PC-9 (cell line): ENCODE measurements around the gene SYNJ2. TPM values are rescaled to one million over a fixed set of nuclear protein-coding genes. Genes with fewer than 3 reads are reported as not detected.

Experiments
- BruUV-seq: library from RNA; stranded (reverse); fragments of 400-500 nt; replicated peaks from 2 replicates; lab custom pipeline; 2021; lab: Mats Ljungman, UMichigan
- CTCF ChIA-PET: fragments of 300-600 bp; sonication (Branson Sonifier 250); formaldehyde crosslinking; loops from one replicate; lab custom pipeline; 2022; ENCODE audit warnings: antibody characterized with exemption; lab: Charles Lee
- POLR2A ChIA-PET: fragments of 300-600 bp; sonication (Branson Sonifier 250); formaldehyde crosslinking; loops from one replicate; lab custom pipeline; 2022; ENCODE audit warnings: antibody characterized with exemption; ENCODE audit not compliant: unreplicated experiment; lab: Charles Lee
- DNase-seq, 2 experiments: peaks; one replicate each; pipeline versions ENCODE4 v3.0.0 to v3.0.0-alpha.2; 2015 to 2022; ENCODE audit warnings: mixed read lengths in 1 of 2
- H2AFZ ChIP-seq: fragments of 200-600 bp; sonication (generic); 2 replicates; pipeline ENCODE4 v1.8.1; 2017; ENCODE audit warnings: antibody characterized with exemption
- H3F3A ChIP-seq: fragments of 200-600 bp; sonication (generic); 2 replicates; pipeline ENCODE4 v1.8.1; 2017; ENCODE audit warnings: antibody characterized with exemption, mild to moderate bottlenecking, low read depth; ENCODE audit not compliant: insufficient read depth
- H3K27ac ChIP-seq: fragments of 200-600 bp; sonication (generic); 2 replicates; pipeline ENCODE4 v1.6.1; 2016; ENCODE audit warnings: mixed run types
- H3K27me3 ChIP-seq: fragments of 200-600 bp; sonication (generic); 2 replicates; pipeline ENCODE4 v1.6.1; 2016; ENCODE audit warnings: low read depth, mixed run types; ENCODE audit not compliant: insufficient read depth
- H3K36me3 ChIP-seq: fragments of 200-600 bp; sonication (generic); 2 replicates; pipeline ENCODE4 v1.6.1; 2016; ENCODE audit warnings: low read depth, mixed run types
- H3K4me1 ChIP-seq: fragments of 200-600 bp; sonication (generic); replicated peaks from 2 replicates; pipeline ENCODE4 v1.6.1; 2016; ENCODE audit warnings: mixed run types; ENCODE audit not compliant: insufficient read depth
- H3K4me2 ChIP-seq: fragments of 200-600 bp; sonication (generic); 2 replicates; pipeline ENCODE4 v1.6.1; 2017; ENCODE audit warnings: mixed run types
- H3K4me3 ChIP-seq: fragments of 200-600 bp; sonication (generic); 2 replicates; pipeline ENCODE4 v1.6.1; 2016; ENCODE audit warnings: mixed run types
- H3K79me2 ChIP-seq: fragments of 200-600 bp; sonication (generic); 2 replicates; pipeline ENCODE4 v1.6.1; 2017; ENCODE audit warnings: low read depth, mixed run types
- H3K9me2 ChIP-seq: fragments of 200-600 bp; sonication (generic); 2 replicates; pipeline ENCODE4 v1.8.1; 2017; ENCODE audit warnings: mild to moderate bottlenecking; ENCODE audit not compliant: insufficient read depth
- H3K9me3 ChIP-seq: fragments of 200-600 bp; sonication (generic); 2 replicates; pipeline ENCODE4 v1.8.1; 2016; ENCODE audit warnings: low read depth; ENCODE audit not compliant: insufficient read depth
- H4K20me1 ChIP-seq: fragments of 200-600 bp; sonication (generic); 2 replicates; pipeline ENCODE4 v1.8.1; 2017; ENCODE audit not compliant: insufficient read depth
- EZH2 ChIP-seq: fragments of 200-600 bp; sonication (generic); IDR thresholded peaks from 2 replicates; pipeline ENCODE4 v1.8.0; 2017; ENCODE audit warnings: antibody characterized with exemption, low read depth
- intact Hi-C: fragments of 100-400 bp; cut with micrococcal nuclease; formaldehyde crosslinking; loops from one replicate; pipeline ENCODE4 v1.10.0; 2022; ENCODE audit not compliant: unreplicated experiment
- total RNA-seq: library from RNA; stranded (reverse); gene quantifications from 2 replicates; pipeline ENCODE4 v1.2.3, GENCODE V29; 2021
- TF ChIP-seq, protein P1 (sequence below): fragments of 200-600 bp; sonication (generic); conservative IDR thresholded peaks from 2 replicates; pipeline ENCODE4 v1.6.1; 2017; ENCODE audit warnings: mixed run types, antibody characterized with exemption, mild to moderate bottlenecking, moderate library complexity

The SYNJ2 gene
- total RNA-seq, 1 experiment from 2014 or later, result 30.3 TPM

DNA sequence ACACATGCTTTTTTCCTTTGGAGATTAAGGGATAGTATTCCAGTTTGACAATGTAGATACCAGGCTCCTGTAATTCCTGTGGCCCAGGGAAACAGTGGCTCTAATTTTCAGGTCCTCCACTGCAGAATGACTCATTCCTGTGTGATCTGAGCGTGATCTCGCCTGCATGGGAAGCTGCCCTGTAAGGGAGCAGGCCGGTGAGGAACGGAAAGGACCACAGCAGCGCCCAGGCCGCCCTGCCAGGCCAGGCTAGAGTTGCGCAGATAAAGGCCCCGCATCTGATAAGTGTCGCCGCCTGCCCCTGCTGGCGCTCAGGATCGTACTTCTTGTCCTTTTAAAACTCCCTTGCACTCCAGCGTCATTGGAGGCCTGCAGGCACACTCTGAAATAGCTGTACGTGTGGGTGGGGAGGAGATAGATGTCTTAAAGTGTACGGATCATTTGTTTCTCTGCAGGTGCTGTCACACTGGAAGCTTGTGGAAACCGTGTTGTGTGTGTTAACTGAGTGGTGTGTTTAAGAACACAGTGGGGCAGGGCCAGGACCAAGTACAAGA lies 60.7 kb downstream of the SYNJ2 start:
- TF ChIP-seq, protein P1, sequence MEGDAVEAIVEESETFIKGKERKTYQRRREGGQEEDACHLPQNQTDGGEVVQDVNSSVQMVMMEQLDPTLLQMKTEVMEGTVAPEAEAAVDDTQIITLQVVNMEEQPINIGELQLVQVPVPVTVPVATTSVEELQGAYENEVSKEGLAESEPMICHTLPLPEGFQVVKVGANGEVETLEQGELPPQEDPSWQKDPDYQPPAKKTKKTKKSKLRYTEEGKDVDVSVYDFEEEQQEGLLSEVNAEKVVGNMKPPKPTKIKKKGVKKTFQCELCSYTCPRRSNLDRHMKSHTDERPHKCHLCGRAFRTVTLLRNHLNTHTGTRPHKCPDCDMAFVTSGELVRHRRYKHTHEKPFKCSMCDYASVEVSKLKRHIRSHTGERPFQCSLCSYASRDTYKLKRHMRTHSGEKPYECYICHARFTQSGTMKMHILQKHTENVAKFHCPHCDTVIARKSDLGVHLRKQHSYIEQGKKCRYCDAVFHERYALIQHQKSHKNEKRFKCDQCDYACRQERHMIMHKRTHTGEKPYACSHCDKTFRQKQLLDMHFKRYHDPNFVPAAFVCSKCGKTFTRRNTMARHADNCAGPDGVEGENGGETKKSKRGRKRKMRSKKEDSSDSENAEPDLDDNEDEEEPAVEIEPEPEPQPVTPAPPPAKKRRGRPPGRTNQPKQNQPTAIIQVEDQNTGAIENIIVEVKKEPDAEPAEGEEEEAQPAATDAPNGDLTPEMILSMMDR, result no peak
- TF ChIP-seq EZH2, result no peak
- H2AFZ ChIP-seq, result no peak overlapping the region
- H3K36me3 ChIP-seq, result peaks cover 13% of the 10 kb centered on the region; the same call in 1 of the 2 replicates
- no peaks in the 10 kb centered on the region for H3K27me3 ChIP-seq
- BruUV-seq, result no TSS peak
- CTCF ChIA-PET, result no interaction called here
- peaks cover 59% of the 10 kb centered on the region for H3K4me1 ChIP-seq
- POLR2A ChIA-PET, result interaction anchor here (0.6 kb wide), 2 partner anchors 29 to 40 kb away, joined by 3 to 6 read pairs; no protein-coding TSS in a partner anchor
- peaks cover 18% of the 10 kb centered on the region for H3K79me2 ChIP-seq
- H3K27ac ChIP-seq, result peak overlapping the region; percentile 90
- no peak overlapping the region for H3K4me3 ChIP-seq
- intact Hi-C loops, result loop anchor here (1.0 kb wide), 1 partner anchor 279 kb away; no protein-coding TSS in a partner anchor
- H3K4me2 ChIP-seq, result peak overlapping the region; percentile 85
- peak; percentile 63 to 71 for DNase-seq
- no peaks in the 10 kb centered on the region for H3K9me2 ChIP-seq
- peaks cover 38% of the 10 kb centered on the region for H3F3A ChIP-seq
- H3K9me3 ChIP-seq, result no peaks in the 10 kb centered on the region
- no peaks in the 10 kb centered on the region for H4K20me1 ChIP-seq

DNA sequence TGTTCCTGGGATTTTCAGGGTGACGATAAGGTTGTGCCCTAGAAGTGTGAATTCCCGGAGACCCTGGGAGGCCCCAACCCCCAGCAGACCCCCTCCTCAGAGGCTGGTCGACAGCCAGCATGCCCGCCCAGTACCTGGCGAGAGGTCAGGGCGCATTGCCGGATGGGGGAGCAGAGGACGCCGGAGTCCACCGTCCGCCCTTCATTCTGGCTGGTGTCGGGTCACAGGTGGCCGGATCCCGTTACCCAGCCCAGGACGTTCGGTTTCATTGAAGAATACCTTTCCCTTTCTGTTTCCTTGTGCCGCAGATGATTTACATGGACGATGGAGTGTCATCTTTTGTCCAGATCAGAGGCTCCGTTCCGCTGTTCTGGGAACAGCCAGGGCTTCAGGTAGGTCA lies 61.3 kb downstream of the SYNJ2 start:
- H3K9me2 ChIP-seq, result no peaks in the 10 kb centered on the region
- H3F3A ChIP-seq, result peaks cover 38% of the 10 kb centered on the region
- no peak overlapping the region for H3K4me3 ChIP-seq
- intact Hi-C loops, result no loop called here
- TF ChIP-seq EZH2, result no peak
- H3K9me3 ChIP-seq, result no peaks in the 10 kb centered on the region
- CTCF ChIA-PET, result no interaction called here
- H3K4me1 ChIP-seq, result peaks cover 54% of the 10 kb centered on the region
- H3K4me2 ChIP-seq, result 0 out of 2 replicates have a peak overlapping the region, but pooled peaks have one; percentile 85
- TSS peak; percentile 43 for BruUV-seq
- H3K27ac ChIP-seq, result no peak overlapping the region
- no peak overlapping the region for H2AFZ ChIP-seq
- peaks cover 18% of the 10 kb centered on the region for H3K79me2 ChIP-seq
- no peaks in the 10 kb centered on the region for H3K27me3 ChIP-seq
- POLR2A ChIA-PET, result no interaction called here
- DNase-seq, result no peak
- H4K20me1 ChIP-seq, result no peaks in the 10 kb centered on the region
- H3K36me3 ChIP-seq, result peaks cover 13% of the 10 kb centered on the region; the same call in 1 of the 2 replicates

DNA sequence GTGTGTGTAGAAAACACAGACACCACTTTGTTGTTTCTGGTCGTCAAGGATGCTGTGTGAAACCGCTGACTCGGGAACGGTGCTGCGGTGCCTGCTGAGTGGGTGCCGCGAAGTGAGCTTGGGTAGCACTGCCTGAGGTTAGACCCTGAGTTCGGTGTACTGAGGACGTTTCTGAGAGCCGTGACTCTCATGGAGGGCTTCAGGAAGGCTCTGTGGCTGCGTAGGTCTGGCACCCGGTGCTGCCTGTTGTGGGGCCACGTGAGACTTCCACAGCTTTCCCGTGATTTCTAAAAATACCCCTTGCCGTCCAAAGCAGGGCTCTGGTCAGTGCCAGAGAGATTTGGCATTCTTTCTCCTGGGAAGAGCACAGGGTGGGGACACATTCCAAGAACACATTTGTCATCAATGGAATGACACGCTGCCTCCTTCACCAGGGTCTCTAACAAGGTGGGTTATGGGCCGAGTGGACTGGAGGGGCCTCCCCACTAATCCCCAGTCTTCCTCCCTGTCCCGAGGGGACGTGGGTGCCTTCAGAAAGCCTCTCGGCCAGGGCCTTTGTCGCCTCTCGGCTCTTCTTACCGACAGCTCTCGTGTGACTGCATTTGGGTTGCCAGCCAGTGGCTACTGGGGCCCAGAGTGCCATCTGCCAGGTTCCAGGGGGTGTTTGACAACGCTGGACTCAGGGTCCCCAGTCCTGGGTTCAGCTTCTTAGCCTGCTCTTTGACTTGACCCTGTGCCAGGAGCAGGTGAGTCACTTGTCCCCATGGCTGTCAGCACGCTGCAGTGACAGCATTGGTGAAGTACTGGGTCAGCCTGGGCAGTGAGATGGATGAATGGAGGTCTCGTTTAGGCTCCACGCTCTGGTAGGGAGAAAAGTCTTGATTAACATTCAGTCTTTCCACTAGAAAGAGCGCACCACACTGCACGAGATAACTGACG lies 62.2 kb downstream of the SYNJ2 start:
- Histone ChIP-seq H3K4me1 (peaks cover 46% of the 10 kb centered on the region), H2AFZ (no peak overlapping the region), H3K79me2 (peaks cover 18% of the 10 kb centered on the region), H3K27me3 (no peaks in the 10 kb centered on the region), H3K4me2 (no peak overlapping the region), H3K9me3 (no peaks in the 10 kb centered on the region), H3K27ac (no peak overlapping the region), H3F3A (peaks cover 31% of the 10 kb centered on the region), H3K4me3 (no peak overlapping the region), H4K20me1 (no peaks in the 10 kb centered on the region), H3K36me3 (peaks cover 13% of the 10 kb centered on the region; the same call in 1 of the 2 replicates), H3K9me2 (no peaks in the 10 kb centered on the region)
- DNase-seq, result peak in 1 of 2 experiments; percentile 44
- TF ChIP-seq, protein P1, result no peak
- no peak for TF ChIP-seq EZH2
- ChIA-PET CTCF (no interaction called here), POLR2A (no interaction called here)
- intact Hi-C loops, result no loop called here
- no TSS peak for BruUV-seq
